GM12891 (cell line): ENCODE data around the gene BPNT1.

Experiments used
- POLR2A ChIP-seq: IDR thresholded peaks from 2 replicates; pipeline ENCODE4 v1.6.1; 2011; ENCODE audit warnings: low read depth, low read length, control low read depth
- POLR2AphosphoS5 ChIP-seq: IDR thresholded peaks from 2 replicates; pipeline ENCODE4 v1.6.1; 2011; ENCODE audit warnings: low read depth, low read length, control low read depth

- TF ChIP-seq POLR2AphosphoS5 (no peak), POLR2A (no peak)
These were observed 23.6 kb upstream of the BPNT1 start for GRCh38 chr1:220113136-220113695.
